Measurements from ENCODE around the gene PCK1. TPM values are rescaled to one million over a fixed set of nuclear protein-coding genes. Genes with fewer than 3 reads are reported as not detected.

Gene PCK1
- total RNA-seq, 1 experiment from 2014 or later = 1.2 TPM

DNA sequence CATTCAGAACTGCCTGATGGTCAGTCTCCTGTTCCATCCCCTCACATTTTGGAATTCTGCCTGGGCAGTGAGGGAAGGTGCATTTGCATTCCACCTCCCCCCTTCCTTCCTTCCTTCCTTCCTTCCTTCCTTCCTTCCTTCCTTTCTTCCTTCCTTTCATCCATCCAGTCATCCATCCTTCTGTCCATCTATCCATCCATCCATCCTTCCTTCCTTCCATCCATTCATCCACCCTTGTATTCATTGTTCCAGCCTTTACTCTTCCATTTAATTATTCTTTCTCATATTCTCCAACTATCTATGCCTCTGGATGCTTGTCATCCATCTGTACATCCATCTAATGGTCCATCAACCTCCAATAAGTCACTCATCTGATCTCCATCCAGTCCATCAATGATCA lies 14.0 kb downstream of the PCK1 start:
- Histone ChIP-seq H3K4me1 (ENCODE audit: low read length) (peaks cover 17% of the 10 kb centered on the region), H3K27me3 (ENCODE audit: low read length) (no peaks in the 10 kb centered on the region), H3K27ac (ENCODE audit: low read length) (no peak overlapping the region), H3K9me3 (ENCODE audit: low read length) (no peaks in the 10 kb centered on the region), H3K4me2 (ENCODE audit: low read depth, low read length, poor library complexity, severe bottlenecking) (no peak overlapping the region), H3K9me2 (replicated peaks; ENCODE audit: insufficient read depth, low read length) (no peaks in the 10 kb centered on the region), H2AFZ (ENCODE audit: low read length) (no peak overlapping the region), H3K36me3 (ENCODE audit: insufficient read depth, low read length) (no peaks in the 10 kb centered on the region), H3K79me2 (ENCODE audit: low read length) (no peaks in the 10 kb centered on the region), H4K20me1 (ENCODE audit: insufficient read depth, low read depth, low read length) (no peaks in the 10 kb centered on the region), H3K9ac (ENCODE audit: low read length) (no peak overlapping the region), H3K4me3 (ENCODE audit: low read length) (no peak overlapping the region)
- DNase-seq = no peak

DNA sequence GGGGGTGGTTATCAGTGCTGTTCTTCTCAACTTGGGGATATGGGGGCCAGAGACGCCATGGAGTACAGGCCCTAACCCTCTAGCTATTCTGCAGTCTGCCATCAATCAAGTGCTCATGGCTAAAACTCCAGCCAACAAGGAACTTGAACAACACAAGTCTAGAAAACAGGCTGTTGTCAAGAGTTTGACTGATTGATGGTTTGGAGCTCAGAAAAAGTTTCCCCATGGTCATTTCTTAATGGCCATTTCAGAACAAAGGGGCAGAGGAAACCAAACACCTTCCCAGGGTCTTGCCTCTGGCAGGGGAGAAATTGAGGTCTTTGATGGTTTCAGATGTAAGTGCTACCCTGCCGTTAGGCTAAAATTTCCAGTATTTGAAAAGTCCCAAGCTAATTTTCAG lies 15.1 kb downstream of the PCK1 start:
- Histone ChIP-seq H3K4me3 (ENCODE audit: low read length) (no peak overlapping the region), H3K9ac (ENCODE audit: low read length) (no peak overlapping the region), H3K4me1 (ENCODE audit: low read length) (peaks cover 17% of the 10 kb centered on the region), H4K20me1 (ENCODE audit: insufficient read depth, low read depth, low read length) (no peaks in the 10 kb centered on the region), H3K36me3 (ENCODE audit: insufficient read depth, low read length) (no peaks in the 10 kb centered on the region), H3K79me2 (ENCODE audit: low read length) (no peaks in the 10 kb centered on the region), H3K4me2 (ENCODE audit: low read depth, low read length, poor library complexity, severe bottlenecking) (no peak overlapping the region), H2AFZ (ENCODE audit: low read length) (no peak overlapping the region), H3K27me3 (ENCODE audit: low read length) (no peaks in the 10 kb centered on the region), H3K9me3 (ENCODE audit: low read length) (no peaks in the 10 kb centered on the region), H3K9me2 (replicated peaks; ENCODE audit: insufficient read depth, low read length) (no peaks in the 10 kb centered on the region), H3K27ac (ENCODE audit: low read length) (no peak overlapping the region)
- no peak for DNase-seq

DNA sequence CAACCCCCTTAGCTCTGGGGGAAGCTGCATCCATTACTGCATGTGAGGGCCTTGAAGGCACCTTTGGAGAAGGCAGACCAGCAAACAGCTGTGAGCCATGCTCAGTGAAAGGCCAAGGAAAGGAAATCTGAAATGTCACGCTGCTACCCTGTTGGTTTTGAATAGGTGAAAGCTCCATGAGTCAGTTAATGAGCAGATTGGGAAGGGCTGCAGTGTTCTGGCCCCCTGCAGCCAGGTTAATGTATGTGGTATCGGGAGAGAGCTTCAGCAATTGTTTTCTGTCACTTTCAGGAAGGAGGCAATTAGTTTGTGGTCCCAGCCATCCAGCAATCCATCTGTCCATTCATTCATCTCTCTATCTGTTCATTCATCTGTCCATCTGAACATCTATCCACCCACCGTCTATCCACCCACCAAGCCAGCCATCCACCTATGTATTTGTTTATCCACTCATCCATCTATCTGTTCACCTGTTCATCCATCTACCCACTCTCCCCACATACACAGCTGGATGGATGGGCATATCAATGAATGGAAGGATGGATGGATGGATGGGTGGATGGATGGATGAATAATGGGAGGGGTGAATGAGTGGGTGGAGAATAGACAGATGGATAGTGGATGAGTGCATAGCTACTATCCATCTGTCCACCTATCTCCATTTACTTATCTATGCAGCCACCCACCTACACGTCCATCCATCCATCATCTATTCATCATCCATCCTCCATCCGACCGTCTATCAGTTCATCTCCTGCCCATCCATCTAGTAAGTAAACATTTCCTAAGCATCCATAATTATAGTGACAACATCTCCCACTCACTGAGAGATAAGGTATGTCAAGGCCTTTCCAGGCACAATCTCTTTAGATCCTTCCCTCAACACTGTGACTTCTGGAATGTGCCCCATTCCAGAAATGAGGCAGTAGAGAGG lies 16.0 kb downstream of the PCK1 start:
- H3K36me3 ChIP-seq (ENCODE audit: insufficient read depth, low read length) = no peaks in the 10 kb centered on the region
- peaks cover 17% of the 10 kb centered on the region for H3K4me1 ChIP-seq (ENCODE audit: low read length)
- no peaks in the 10 kb centered on the region for H3K79me2 ChIP-seq (ENCODE audit: low read length)
- no peak overlapping the region for H3K4me3 ChIP-seq (ENCODE audit: low read length)
- H3K9me3 ChIP-seq (ENCODE audit: low read length) = no peaks in the 10 kb centered on the region
- no peak overlapping the region for H2AFZ ChIP-seq (ENCODE audit: low read length)
- H3K27me3 ChIP-seq (ENCODE audit: low read length) = no peaks in the 10 kb centered on the region
- no peak overlapping the region for H3K9ac ChIP-seq (ENCODE audit: low read length)
- H3K27ac ChIP-seq (ENCODE audit: low read length) = no peak overlapping the region
- H3K4me2 ChIP-seq (ENCODE audit: low read depth, low read length, poor library complexity, severe bottlenecking) = no peak overlapping the region
- no peaks in the 10 kb centered on the region for H4K20me1 ChIP-seq (ENCODE audit: insufficient read depth, low read depth, low read length)
- H3K9me2 ChIP-seq (replicated peaks; ENCODE audit: insufficient read depth, low read length) = no peaks in the 10 kb centered on the region
- no peak for DNase-seq

DNA sequence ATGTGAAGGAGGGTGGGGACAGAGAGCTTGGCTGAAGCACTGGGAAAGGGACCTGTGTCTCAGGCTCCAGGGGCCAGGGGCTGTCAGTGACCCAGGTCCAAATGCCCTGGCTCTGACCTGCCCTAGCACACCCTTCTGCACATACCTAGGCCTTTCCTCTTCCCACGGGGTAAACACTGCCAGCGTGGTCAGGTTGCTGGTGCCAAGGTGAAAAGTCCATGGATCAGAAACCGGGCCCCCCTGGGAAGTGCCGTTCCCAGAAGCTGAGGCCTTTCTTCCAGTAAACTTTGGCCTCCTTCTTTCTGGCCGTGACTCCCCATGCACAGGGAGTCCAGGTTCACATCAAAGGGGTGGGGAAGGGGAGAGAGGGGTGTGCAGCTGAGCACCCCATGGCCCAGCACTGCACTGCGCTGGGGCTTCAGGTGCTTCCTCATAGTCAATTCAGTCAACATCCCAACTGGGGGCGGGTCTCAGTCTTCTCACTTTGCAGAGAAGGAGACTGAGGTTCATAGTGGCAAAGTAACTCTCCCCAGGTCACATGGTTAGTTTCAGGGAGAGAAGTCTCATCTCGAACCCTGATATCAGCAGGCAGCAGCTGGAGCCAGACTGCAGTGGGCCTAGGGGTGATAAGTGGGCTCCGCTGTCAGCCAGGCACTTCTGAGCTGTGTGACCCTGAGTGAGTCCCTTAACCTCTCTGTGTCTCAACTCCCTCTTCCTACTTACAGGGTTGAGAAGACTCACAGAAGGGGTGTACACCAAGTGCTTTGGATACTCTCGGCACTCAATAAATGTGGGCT lies 17.0 kb downstream of the PCK1 start:
- no peaks in the 10 kb centered on the region for H3K9me3 ChIP-seq (ENCODE audit: low read length)
- H3K27me3 ChIP-seq (ENCODE audit: low read length) = no peaks in the 10 kb centered on the region
- H3K27ac ChIP-seq (ENCODE audit: low read length) = no peak overlapping the region
- H2AFZ ChIP-seq (ENCODE audit: low read length) = no peak overlapping the region
- no peaks in the 10 kb centered on the region for H3K79me2 ChIP-seq (ENCODE audit: low read length)
- H3K4me2 ChIP-seq (ENCODE audit: low read depth, low read length, poor library complexity, severe bottlenecking) = no peak overlapping the region
- H3K4me1 ChIP-seq (ENCODE audit: low read length) = peaks cover 14% of the 10 kb centered on the region
- no peak overlapping the region for H3K9ac ChIP-seq (ENCODE audit: low read length)
- H3K9me2 ChIP-seq (replicated peaks; ENCODE audit: insufficient read depth, low read length) = no peaks in the 10 kb centered on the region
- H4K20me1 ChIP-seq (ENCODE audit: insufficient read depth, low read depth, low read length) = no peaks in the 10 kb centered on the region
- DNase-seq = no peak
- H3K4me3 ChIP-seq (ENCODE audit: low read length) = no peak overlapping the region
- H3K36me3 ChIP-seq (ENCODE audit: insufficient read depth, low read length) = no peaks in the 10 kb centered on the region

DNA sequence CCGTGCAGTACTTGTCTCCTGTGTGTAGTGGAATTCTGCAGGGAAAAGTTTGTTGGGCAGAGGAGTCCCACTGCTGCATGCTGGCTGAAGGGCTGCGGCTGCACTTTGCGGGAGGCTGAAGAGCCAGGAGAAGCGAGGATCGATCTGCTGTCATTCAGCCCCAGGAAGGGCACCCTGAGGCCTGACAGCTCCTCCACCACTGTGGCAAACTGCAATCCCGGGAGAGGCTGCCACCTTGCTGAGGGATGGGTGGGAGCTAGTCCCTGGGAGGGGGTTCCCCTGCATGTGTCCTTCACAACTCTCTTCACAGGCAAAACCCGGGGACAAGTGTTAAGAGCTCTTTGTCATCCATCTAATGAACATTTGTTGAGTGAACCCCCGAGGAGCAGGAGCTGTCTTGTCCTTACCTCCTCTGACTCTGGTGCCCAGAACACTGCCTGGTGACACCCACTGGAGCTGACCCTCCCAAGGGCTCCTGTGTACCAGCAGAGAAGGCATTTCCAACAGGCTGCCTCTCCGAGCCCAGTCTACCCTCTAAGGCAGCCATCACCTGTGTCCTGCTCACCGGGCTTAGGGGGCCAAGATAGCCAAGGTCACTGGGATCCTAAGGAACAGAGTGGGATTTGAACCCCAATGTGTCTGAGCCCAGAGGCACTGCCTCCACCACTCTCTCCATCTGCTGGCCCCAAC lies 17.7 kb downstream of the PCK1 start:
- no peak overlapping the region for H3K4me3 ChIP-seq (ENCODE audit: low read length)
- H3K9ac ChIP-seq (ENCODE audit: low read length) = no peak overlapping the region
- no peaks in the 10 kb centered on the region for H3K27me3 ChIP-seq (ENCODE audit: low read length)
- H3K4me2 ChIP-seq (ENCODE audit: low read depth, low read length, poor library complexity, severe bottlenecking) = no peak overlapping the region
- no peaks in the 10 kb centered on the region for H3K9me2 ChIP-seq (replicated peaks; ENCODE audit: insufficient read depth, low read length)
- no peaks in the 10 kb centered on the region for H4K20me1 ChIP-seq (ENCODE audit: insufficient read depth, low read depth, low read length)
- H2AFZ ChIP-seq (ENCODE audit: low read length) = no peak overlapping the region
- DNase-seq = no peak
- peaks cover 7% of the 10 kb centered on the region for H3K4me1 ChIP-seq (ENCODE audit: low read length)
- H3K36me3 ChIP-seq (ENCODE audit: insufficient read depth, low read length) = no peaks in the 10 kb centered on the region
- no peaks in the 10 kb centered on the region for H3K79me2 ChIP-seq (ENCODE audit: low read length)
- no peak overlapping the region for H3K27ac ChIP-seq (ENCODE audit: low read length)
- no peaks in the 10 kb centered on the region for H3K9me3 ChIP-seq (ENCODE audit: low read length)

DNA sequence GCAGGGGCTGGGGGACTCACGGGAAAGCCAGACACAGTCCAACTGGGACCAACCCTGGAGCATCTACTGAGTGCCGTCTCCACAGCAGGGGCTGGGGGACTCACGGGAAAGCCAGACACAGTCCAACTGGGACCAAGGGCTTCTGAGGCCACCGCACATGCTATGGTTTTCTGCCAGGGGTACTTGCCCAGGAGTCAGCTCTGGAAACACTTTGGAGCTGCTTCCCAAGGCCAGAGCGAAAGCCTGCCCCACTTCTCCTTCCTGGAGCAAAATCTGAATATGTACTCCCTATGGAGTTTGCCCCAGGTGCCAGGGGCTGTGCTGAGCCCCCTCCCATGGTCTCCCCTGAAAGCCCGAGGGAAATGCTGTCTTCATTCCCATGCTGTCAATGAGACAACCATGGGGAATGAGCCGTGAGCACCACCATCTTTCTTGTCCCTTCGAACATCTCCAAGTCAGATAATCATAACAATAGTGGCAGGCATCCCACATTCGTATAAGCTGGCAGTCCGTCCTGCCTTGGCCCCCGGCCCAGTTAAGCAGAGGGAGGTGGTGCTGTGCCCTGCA lies 18.5 kb downstream of the PCK1 start:
- Histone ChIP-seq H3K27ac (ENCODE audit: low read length) (no peak overlapping the region), H3K4me2 (ENCODE audit: low read depth, low read length, poor library complexity, severe bottlenecking) (no peak overlapping the region), H2AFZ (ENCODE audit: low read length) (no peak overlapping the region)

DNA sequence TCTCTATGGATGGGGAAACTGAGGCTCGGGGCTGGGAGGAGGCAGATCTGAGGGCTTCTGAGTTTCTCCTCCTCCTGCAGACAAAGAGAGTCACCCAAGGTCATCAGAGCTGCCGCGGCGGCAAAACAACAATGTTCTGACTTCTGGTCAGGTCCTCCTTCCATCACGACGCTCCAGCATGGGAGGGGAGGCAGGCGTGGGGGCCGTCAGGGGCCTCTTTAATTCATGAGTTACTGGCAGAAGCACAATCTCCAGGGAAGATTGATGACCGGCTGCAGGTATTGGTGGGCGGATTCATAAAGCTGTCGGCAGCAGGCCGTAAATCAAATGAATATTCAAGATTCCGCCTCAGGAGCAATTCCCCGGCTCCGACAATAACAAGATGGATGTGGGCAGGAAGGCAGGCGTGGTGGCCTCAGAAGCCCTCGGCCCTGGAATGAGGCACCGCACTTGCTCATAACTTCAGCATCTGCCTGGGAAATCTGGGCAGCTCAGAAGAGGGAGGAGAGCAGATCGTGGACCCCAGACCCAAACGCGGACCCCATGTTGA lies 19.1 kb downstream of the PCK1 start:
- H3K9me3 ChIP-seq (ENCODE audit: low read length) = no peaks in the 10 kb centered on the region
- no peaks in the 10 kb centered on the region for H3K27me3 ChIP-seq (ENCODE audit: low read length)
- H3K36me3 ChIP-seq (ENCODE audit: insufficient read depth, low read length) = no peaks in the 10 kb centered on the region
- no peak overlapping the region for H2AFZ ChIP-seq (ENCODE audit: low read length)
- no peak overlapping the region for H3K9ac ChIP-seq (ENCODE audit: low read length)
- H3K79me2 ChIP-seq (ENCODE audit: low read length) = no peaks in the 10 kb centered on the region
- no peak overlapping the region for H3K4me2 ChIP-seq (ENCODE audit: low read depth, low read length, poor library complexity, severe bottlenecking)
- H3K9me2 ChIP-seq (replicated peaks; ENCODE audit: insufficient read depth, low read length) = no peaks in the 10 kb centered on the region
- peaks cover 5% of the 10 kb centered on the region for H3K4me1 ChIP-seq (ENCODE audit: low read length)
- no peaks in the 10 kb centered on the region for H4K20me1 ChIP-seq (ENCODE audit: insufficient read depth, low read depth, low read length)
- DNase-seq = no peak
- no peak overlapping the region for H3K4me3 ChIP-seq (ENCODE audit: low read length)
- no peak overlapping the region for H3K27ac ChIP-seq (ENCODE audit: low read length)

More for the DNA sequence above, 18.5 kb downstream of the PCK1 start:
- H3K27me3 ChIP-seq (ENCODE audit: low read length) = no peaks in the 10 kb centered on the region
- no peak overlapping the region for H3K9ac ChIP-seq (ENCODE audit: low read length)
- H3K9me3 ChIP-seq (ENCODE audit: low read length) = no peaks in the 10 kb centered on the region
- H4K20me1 ChIP-seq (ENCODE audit: insufficient read depth, low read depth, low read length) = no peaks in the 10 kb centered on the region
- H3K36me3 ChIP-seq (ENCODE audit: insufficient read depth, low read length) = no peaks in the 10 kb centered on the region
- H3K9me2 ChIP-seq (replicated peaks; ENCODE audit: insufficient read depth, low read length) = no peaks in the 10 kb centered on the region
- no peaks in the 10 kb centered on the region for H3K4me1 ChIP-seq (ENCODE audit: low read length)
- DNase-seq = no peak
- no peak overlapping the region for H3K4me3 ChIP-seq (ENCODE audit: low read length)
- H3K79me2 ChIP-seq (ENCODE audit: low read length) = no peaks in the 10 kb centered on the region
